Activated CD8-positive, alpha-beta memory T cell treated with anti-CD3 and anti-CD28 coated beads for 4 hours (primary cell): ENCODE measurements around the gene IL17C.
A peak's percentile ranks its signal among the peaks of the same experiment; 100 is the strongest.
"Not testable (repeated sequence)": the region's sequence is repeated elsewhere in the genome, so short reads cannot be mapped to it uniquely, and the experiment has no call there.

Experiments
- DNase-seq, 2 donors: peaks; one replicate each; pipeline ENCODE4 v3.0.0-alpha.2; 2020; ENCODE audit warnings: low read depth in 2 of 2

IL17C gene

GRCh38 chr16:88638323-88639230, at the start of gene IL17C:
Gene IL17C, plus strand, starts transcription at chr16:88638572. Its CDS starts 70 bp downstream, at chr16:88638642.
- no peak for DNase-seq

- no peak for DNase-seq
These were observed 49.6 kb upstream of the IL17C start for GRCh38 chr16:88588754-88589153.

- no peak for DNase-seq
These were observed 48.9 kb upstream of the IL17C start for GRCh38 chr16:88589441-88589840.

GRCh38 chr16:88591577-88592021, 46.8 kb upstream of the IL17C start:
- DNase-seq, result peak in 1 of 2 donors; percentile 45

GRCh38 chr16:88593061-88593460, 45.3 kb upstream of the IL17C start:
- no peak for DNase-seq

GRCh38 chr16:88593489-88593888, 44.9 kb upstream of the IL17C start:
- no peak for DNase-seq

GRCh38 chr16:88593910-88594309, 44.5 kb upstream of the IL17C start:
- no peak for DNase-seq

- DNase-seq, result no peak
These were observed 43.3 kb upstream of the IL17C start for GRCh38 chr16:88595101-88595500.

GRCh38 chr16:88595921-88596320, 42.5 kb upstream of the IL17C start:
- no peak for DNase-seq

- no peak for DNase-seq
These were observed 41.9 kb upstream of the IL17C start for GRCh38 chr16:88596483-88596882.

- no peak for DNase-seq
These were observed 40.4 kb upstream of the IL17C start for GRCh38 chr16:88597856-88598491.

- DNase-seq, result no peak
These were observed 39.2 kb upstream of the IL17C start for GRCh38 chr16:88599092-88599733.

GRCh38 chr16:88599825-88600538, 38.4 kb upstream of the IL17C start:
- DNase-seq, result no peak

GRCh38 chr16:88600539-88600896, 37.9 kb upstream of the IL17C start:
- DNase-seq, result no peak

GRCh38 chr16:88601313-88602036, 36.9 kb upstream of the IL17C start:
- no peak for DNase-seq

GRCh38 chr16:88602091-88602490, 36.3 kb upstream of the IL17C start:
- no peak for DNase-seq

GRCh38 chr16:88605186-88606147, 32.9 kb upstream of the IL17C start:
- no peak for DNase-seq

GRCh38 chr16:88606148-88606757, 32.1 kb upstream of the IL17C start:
- DNase-seq, result no peak

GRCh38 chr16:88608076-88608475, 30.3 kb upstream of the IL17C start:
- no peak for DNase-seq

- DNase-seq, result not testable (repeated sequence)
These were observed 28.9 kb upstream of the IL17C start for GRCh38 chr16:88609426-88609825.
